ENCODE data around the gene HS3ST5.

Gene HS3ST5, protein sequence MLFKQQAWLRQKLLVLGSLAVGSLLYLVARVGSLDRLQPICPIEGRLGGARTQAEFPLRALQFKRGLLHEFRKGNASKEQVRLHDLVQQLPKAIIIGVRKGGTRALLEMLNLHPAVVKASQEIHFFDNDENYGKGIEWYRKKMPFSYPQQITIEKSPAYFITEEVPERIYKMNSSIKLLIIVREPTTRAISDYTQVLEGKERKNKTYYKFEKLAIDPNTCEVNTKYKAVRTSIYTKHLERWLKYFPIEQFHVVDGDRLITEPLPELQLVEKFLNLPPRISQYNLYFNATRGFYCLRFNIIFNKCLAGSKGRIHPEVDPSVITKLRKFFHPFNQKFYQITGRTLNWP

DNA sequence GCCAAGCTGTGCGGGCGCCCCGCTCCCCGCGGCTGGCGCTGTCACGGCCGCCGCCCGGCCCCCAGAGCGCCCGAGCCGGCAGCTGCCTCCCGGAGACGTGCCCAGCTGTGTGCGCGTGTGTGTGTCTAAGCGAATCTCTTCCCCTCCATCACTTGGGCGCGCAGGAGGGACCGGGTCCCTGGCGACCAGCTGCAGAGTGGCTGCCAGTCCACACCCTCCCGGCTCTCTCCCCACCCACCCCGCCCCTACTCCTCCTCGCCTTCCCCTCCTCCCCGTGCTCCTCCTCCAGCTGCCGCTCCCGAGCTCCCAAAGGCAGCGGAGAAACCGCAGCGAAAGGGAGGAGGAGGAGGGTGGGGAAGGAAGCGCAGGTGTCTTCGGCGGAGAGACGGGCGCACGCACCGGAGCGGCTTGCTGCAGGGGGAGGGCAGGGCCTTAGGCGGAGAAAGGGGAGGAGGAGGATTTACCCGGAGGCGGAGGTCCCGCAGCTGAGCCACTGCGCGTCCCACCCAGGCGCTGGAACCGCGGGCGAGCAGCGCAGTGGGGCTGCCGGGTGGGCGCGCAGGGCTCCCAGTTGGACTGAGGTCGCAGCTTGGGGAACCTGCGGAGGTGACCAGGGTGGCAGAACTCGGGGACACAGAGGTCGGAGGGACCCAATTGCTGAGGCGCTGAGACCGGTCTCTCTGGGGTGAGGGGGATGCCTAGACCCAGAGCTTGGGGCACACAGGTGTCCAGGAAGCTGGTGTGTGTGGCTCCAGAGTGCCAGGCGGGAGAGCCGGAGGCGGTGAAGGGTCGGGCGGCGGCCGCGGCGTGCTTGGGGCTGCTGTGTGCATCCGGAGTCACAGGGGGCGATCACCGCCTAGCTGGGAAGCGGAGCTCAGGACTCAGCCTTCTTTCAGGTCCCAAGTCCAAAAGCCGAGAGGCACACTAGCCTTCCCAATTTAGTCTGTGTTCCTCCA, at the start of gene HS3ST5:
Gene HS3ST5 (minus strand): TSS at position 198 of the 956 bp plus-strand sequence. CDS start 280,178 bp downstream, outside the sequence.
- DNase-seq = peak; percentile 12

DNA sequence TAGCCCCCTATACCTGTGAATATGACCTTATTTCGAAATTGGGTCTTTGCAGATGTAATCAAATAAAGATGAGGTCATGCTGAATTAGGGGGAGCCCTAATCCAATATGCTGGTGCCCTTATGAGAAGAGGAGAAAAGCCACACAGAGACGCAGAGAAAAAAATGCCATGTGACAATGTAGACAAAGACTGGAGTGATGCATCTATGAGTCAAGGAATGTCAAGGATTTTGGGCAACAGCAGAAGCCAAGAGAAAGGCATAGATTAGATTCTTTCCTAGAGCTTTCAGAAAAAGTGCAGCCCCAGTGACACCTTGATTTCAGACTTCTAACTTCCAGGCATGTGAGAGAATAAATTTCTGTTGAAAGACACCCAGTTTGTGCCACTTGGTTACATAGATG, 47.4 kb upstream of the HS3ST5 start:
- no peak for DNase-seq

DNA sequence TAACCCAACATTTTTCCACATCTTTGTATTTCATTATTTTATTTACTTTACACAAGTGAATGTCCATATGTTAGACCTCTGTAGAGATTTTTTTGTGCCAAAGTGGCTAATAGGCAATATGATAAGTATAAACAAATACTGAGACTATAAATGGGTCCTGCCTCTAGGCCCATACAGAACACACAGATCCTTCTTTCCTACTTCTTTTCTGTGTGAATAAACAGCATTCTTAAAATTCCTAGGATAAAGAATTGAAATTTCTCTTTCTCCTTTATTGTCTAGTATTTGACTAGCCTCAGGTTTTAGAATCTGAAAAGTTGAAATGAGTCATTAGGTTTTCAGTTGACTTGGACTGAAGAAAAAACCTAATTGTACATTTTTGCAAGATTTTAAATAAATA, 46.3 kb upstream of the HS3ST5 start:
- DNase-seq = no peak

DNA sequence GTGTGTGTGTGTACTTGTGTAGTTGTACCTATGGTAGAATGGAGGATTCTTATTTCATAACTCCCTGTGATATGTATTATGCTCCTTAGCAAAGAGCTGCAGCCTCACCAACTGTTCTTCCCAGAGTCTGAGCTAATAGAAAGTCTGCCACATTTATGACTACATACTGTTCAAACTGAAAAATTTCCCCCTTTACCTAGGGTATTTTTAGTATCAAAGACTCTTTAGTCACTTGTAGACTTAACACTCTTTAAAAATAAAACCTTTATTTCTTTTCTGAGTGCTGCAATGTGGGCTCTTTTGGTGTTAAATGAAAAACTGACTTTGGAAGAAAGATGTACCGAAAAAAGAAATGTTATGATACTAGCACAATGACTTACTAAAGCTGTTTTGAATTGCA, 39.6 kb upstream of the HS3ST5 start:
- DNase-seq = no peak

DNA sequence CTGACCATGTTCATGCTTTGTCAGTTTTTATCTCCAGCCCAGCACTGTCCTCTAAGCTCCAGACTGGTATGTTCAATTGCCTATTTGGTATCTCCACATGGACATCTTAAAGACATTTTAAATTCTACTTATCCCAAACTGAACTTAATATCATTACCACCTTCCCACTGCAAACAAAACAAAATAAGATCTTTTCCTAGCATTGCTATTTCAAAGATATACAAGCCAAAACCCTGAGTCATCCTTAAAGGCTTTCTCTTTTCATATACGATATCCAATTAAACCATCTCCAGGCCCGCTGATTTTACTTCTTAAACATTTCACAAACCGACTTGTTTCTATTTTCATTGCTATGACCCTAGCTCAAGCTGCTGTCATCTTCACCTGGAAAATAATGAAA, 35.1 kb upstream of the HS3ST5 start:
- DNase-seq = no peak

DNA sequence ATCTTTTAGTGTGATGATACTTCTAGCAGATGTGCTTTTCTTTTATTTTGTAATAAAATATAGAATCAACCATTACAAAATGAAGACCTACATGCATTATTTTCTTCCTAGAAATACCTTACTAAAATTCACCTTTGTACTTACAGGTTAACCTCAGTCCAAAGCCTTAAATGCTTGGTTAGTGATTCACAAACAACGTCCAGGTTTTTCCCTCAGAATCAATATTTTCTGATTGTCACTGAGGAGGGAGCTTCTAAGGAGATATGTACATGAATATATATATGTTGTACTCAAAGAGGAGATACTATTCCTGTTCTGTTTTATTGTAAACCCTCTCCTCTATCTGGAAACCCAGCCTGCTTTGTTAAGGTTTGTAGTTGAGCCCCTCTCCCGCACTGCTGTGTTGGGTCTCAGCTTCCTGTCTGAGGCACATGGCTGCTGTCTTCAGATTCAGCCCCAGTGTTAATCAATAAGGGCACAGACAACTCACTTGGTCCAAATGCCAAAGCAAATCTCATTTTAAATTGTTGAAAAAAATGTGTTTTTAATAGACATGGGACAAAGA, 33.9 kb upstream of the HS3ST5 start:
- no peak for DNase-seq

DNA sequence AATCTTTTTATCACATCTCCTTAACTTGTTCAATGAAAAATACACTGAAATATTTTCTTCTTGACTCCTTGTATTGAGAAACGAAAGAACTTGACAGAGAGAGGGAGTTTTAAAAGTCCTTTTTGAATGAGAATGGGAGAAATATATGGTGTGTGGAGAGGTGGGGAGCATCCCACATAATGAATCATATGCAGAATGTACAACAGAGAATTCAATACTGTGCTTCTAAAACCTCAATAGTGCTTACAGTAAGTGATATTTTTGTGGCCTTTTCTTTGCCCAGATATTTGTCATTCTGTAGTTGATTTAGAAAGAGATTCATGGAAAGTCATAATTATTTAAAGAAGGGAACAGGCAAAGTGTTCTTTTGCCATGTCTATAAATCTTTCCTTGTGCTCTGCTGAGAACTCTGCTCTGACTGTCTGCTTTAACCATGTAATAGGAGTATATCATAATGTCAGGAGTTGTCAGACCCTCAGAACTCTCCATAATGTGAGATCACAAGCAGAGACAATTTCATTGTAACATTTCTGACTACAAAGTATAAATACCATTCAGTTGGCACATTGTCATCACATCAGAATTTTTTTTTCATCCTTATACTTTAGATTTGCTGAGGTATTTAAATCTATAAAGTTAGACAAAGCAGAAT, 32.8 kb upstream of the HS3ST5 start:
- no peak for DNase-seq

DNA sequence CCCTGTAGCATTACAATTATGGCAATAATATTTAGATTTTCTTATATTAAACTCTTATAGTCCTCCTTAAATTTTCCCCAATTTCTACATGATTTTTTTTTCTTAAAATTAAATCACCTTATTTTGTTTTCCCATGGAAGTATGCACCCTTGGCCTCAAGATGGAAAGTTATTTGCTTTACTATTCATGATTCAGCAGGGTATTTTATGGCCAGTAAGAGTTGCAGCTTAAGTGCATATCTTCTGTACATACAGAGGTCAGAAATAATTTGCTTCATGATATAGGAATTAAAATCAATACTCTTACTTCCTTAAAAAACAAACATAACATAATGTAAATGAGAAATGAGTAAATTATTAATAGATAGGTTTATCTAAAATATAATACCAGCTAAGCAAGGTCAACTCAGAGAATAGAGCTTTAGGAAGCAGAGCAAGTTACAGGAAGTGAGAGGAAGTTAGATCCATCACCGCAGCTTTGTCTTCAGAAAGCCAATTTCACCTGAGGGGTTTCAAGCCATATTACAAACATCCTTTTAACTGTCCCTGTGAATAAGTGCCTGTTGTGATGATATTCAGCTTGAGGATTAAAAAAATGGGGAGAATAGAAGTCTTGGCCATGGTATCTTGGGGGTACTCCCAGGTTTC, 24.6 kb upstream of the HS3ST5 start:
- no peak for DNase-seq

DNA sequence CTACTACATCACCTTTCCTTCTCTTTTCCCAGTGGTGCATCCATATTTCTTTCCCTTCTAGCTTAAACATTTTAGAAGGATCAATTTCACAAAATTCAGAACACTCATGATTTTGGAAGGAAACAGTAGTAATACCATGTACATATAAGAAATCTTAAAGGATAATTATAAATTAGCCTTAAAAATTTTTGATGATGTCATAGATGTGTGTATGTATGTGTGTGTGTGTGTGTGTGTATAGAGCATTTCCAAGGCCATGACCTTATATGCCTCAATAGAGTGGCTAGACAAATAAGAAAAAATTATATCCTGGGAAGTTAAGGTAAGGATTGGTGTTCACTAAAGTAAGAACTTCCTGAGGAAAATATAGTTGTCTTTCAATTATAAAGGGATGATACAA, 24.1 kb upstream of the HS3ST5 start:
- no peak for DNase-seq

DNA sequence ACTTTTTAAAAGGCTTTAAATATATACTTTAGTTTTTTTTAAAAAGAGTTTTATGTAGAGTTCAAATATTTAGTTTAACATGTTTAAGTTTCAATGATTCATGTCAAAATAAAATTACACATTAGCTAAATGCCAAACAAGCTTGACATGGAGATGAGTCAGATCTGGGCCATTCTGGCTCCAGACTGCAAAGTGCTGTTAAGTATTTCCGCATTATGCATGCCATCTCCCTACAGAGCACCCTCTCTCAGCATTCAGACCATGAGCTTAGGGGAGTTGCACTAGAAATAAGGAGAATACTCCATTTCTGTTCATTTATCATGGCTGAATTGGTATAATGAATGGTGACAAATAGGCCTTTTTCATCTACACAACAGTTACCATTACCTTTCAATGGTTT, 21.5 kb upstream of the HS3ST5 start:
- no peak for DNase-seq

DNA sequence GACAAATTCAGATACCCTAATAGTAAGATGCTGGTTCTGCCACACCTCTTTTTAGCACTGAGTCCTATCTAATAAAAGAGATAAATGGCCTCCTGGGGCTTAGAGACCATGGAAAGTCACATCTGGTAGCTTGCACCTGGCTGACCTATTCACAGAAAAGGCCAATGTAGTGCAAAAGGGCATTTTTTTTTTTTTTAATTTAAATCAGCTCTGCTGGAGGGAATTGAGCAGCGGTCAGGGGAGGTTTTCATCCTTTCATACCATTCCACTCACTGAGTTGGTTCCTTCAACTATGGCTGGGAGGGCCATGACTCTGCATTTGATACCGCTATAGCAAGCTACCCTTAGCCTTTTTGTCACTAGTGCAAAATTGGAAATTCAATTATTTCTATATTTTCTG, 20.1 kb upstream of the HS3ST5 start:
- no peak for DNase-seq

DNA sequence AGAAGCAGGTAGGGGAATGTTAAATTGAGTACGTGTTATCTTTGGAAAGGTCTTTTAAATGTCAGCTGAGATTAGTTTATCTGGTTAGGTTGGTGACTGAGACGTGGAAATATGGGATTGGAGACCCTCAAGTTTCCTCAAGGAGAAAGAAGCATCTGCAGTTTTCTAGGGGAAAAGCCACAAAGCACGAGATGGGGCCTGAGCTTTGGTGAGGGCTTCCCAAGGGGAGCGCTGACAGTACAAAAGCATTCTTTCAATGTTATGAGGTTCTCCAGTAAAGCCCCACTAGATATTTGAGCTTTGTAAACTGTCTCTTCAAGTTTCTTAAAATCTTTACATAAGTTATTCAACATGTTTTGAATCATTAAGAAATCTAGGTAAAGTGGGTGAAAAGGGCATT, 19.6 kb upstream of the HS3ST5 start:
- no peak for DNase-seq

DNA sequence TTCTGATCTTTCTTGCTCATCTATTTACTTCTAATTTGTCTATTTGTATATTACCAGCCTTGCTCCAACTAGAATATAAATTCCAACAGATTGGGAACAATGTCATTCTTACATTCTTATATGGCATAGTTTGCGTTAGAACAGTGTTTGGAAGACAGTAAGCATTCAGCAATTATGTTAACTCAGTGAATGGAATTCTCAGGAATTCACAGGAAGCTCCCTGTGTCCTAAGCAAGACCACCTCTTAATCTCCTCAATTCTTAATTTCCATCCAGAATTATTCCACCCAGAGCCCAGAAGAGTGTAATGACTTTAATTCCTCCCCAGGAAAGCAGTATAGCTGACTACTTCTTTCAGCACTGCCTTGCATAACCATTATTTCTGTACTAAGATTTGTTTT, 18.2 kb upstream of the HS3ST5 start:
- no peak for DNase-seq

DNA sequence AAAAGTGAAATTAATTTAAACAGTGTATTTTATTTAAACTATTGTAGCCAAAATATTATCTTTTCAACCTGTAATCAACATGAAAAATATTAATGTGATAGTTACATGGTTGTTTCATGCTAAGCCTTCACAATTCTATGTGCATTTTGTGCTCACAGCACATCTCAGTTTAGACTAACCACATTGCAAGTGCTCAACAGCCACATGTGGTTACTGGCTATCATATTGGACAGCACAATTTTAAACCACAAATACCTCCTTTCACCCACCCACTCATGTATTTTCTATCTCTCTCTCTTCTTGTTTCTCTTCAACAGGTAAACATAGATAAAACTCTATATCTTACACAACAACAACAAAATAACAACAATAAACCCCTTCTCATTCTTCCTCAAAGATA, 12.5 kb upstream of the HS3ST5 start:
- DNase-seq = no peak

DNA sequence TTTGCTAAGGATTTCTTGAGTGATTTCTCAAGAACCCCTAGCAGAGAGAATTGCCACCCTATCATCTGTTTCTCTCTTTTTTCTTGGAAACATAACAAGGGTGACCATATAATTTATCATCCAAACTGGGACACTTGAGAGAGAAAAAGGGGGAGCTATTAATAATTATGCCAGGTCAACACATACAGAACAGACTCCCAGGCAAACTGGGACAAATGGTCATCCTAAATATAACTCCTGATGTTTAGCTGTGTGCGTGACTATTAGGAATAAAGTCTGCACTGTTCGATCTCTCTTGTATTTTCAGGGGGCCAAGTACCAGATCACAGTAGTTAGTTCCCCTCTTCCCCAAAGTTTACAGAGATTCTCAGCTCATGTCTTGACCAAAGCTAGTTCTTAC, 11.7 kb upstream of the HS3ST5 start:
- DNase-seq = no peak

DNA sequence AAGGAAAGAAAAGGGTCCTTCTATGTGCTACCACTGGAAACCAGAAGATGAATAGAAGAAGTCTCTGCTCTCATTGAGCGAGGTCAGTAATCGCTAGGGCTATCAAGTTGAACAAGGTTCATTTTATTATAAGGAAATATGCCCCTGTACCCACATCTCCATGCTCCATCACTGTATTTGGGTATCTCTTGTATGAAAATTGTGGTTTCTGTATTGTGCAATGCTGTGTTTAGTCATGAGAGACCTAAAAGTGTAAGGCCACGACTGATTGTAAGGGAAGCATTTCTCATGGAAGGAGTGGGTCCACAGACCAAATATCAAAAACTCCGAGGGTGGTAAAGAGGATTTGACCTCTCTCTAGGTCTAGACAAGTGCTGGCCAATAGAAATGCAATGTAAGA, 3.6 kb upstream of the HS3ST5 start:
- no peak for DNase-seq

DNA sequence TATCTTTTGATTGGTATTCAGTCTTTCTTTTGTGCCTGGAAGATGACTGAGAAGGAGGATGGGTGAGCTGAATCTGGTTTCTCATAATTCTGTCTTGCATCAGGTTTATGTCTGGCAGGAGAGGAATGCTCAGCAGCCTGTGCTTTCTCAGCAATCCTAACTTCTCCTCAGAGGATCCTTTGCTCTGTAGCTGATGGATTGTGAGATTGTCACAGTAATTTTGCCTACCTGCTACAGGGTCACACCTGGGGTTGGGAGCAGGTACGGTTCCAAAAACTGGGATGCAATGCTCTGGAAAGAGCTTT, 2.1 kb upstream of the HS3ST5 start:
- no peak for DNase-seq

DNA sequence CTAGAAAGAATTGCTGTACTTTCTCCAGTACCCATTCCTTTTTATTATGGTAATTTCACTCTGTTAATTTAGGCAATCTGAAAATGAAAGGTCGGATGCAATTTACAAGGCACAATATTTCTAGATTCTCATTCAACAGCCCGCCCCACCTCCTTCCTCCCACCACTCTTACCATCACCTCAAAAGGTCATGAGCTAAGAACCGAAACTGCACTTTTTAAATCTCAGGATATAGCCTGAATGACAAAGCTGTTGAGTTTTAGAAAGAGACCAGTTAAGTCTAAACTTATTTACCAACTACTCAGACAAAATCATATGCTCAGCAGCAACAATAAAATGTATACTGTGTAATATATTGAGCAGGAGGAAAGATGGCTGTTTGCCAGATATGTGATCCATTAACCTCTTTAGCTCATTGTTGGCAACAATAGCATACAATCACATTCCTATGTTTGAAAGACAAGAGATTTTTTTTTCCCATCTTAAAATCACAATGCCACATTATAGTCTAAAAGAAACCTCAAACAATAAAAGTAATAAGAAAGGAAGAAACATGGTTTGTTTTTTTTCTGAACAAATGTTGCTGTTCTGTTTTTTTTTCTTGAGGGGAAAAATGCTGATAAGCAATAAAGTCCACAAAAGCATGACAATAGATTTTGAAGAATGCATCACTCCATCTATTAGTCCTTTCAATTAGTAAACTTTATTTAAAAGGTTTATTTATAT, 1.6 kb upstream of the HS3ST5 start:
- DNase-seq = no peak

DNA sequence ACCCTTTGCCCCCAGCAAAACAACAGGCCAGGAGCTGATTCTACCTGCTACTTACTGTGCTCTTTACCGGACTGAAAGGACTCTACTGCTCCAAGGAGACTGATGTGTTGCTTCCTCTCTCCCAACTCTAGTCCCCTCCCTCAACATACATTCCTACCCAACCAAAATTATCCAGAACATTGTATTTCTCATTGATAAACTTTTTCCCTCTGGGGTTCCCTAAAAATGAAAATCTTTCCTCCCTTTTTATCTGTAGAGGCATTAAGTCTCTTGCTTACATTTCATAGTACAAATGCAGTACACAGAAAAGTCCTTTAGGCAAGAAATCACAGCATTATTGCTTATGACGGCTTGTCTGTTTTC, 940 bp upstream of the HS3ST5 start:
- DNase-seq = no peak

DNA sequence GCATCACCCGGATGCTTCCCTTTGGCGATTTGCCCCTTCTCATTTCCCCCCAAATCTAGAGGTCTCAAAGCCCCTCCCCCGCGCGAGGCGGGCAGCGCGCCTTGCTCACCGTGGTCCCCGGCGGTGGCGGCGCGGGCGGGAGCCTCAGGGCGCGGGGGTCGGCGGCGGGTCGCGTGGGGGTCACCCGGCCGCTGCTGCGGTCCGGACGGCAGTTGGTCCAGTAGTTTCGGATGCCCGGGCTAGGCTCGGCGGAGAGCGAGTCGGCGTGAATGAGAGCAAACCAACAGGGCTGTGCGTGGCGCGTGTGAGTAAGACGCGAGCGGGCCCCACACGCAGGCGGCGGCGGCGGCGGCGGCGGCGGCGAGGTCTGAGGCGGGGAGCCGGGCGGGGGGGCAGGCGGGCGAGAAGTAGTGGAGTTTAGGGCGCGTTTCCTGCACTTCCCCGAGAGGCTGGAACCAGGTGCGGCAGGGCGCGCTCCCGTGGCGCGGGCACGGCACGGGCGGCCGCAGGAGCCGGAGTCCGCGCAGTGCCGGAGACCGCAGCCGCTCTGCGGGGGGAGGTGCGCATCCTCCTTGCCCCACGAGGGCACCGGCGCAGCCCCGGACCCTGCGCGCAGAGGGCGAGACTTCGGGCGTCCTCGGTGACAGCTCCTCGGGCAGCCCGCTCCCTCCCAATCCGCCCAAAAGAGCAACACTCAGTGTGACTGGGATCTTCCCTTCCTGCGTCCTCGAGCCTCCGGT, 567 bp downstream of the HS3ST5 start:
- no peak for DNase-seq

DNA sequence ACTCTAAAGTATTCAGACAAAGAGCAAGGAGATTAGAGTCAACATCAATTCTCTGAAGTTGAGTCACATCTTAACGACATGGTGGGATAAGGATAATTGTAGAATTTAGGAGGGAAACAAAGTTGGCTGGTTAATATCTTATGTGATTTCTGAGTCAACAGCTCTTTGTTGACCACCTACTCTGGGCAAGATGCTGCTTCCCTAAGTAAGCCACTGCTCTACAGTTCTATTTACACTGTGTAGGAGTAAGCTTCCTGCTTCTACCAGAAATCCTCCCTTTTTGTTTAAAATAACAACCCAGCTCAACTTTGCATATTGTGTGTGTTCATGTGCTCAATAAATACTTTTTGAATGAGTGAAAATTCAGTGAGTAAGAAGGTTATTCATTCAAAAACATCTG, 3.1 kb downstream of the HS3ST5 start:
- DNase-seq = no peak

DNA sequence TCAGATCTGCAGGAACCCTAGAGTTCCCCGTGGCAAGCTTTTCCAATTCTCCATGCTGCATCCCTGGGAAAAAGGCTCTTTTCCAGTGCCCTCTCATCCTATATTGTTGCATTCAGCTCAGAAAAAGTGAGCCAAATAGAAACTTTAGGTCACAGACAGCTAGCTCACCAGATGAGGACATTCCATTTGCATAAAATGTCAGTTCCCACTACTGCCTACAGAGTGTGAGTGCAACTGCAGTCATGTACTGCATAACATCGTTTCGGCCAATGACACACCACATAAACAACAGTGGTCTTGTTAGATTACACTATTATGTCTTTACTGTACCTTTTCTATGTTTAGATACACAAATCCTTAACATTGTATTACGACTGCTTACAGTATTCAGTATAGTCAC, 8.6 kb downstream of the HS3ST5 start:
- DNase-seq = no peak

Data from activated CD4-positive, alpha-beta T cell treated with anti-CD3 and anti-CD28 coated beads, Interleukin-2, Interleukin-6, amounts not matched to agents 100 ng/mL and 50 ng/mL, durations not matched to agents 16 hours and 8 hours (primary cell).